Lung (tissue), 12 donors: ENCODE measurements around the gene TP53I11. TPM values are rescaled to one million over a fixed set of nuclear protein-coding genes. Genes with fewer than 3 reads are reported as not detected.

Source experiments
- ATAC-seq: fragments of 200-7000 bp; cut with Tn5 transposase; one replicate; pipeline ENCODE4 v1.9.1; 2020; ENCODE audit warnings: moderate number of reproducible peaks; ENCODE audit not compliant: insufficient read depth, low FRiP score
- DNase-seq, 3 donors: peaks; one replicate each; pipeline ENCODE4 v3.0.0-alpha.2; 2013 to 2017
- H3K27ac ChIP-seq, 2 donors: one replicate each; pipeline ENCODE4 v1.5.1; 2013; ENCODE audit warnings: mild to moderate bottlenecking in 2 of 2, moderate library complexity in 2 of 2, control low read depth in 1 of 2, inconsistent platforms in 1 of 2, low read depth in 1 of 2, low read length in 1 of 2
- H3K27me3 ChIP-seq, 3 donors: one replicate each; pipeline ENCODE4 v1.5.1; 2013; ENCODE audit warnings: low read length in 2 of 3; ENCODE audit not compliant: control insufficient read depth in 3 of 3, insufficient read depth in 3 of 3
- H3K36me3 ChIP-seq, 4 donors: one replicate each; pipeline ENCODE4 v1.5.1; 2013; ENCODE audit warnings: low read length in 4 of 4, mild to moderate bottlenecking in 1 of 4, moderate library complexity in 1 of 4; ENCODE audit not compliant: control insufficient read depth in 4 of 4, insufficient read depth in 4 of 4
- H3K4me1 ChIP-seq, 5 donors: one replicate each; pipeline ENCODE4 v1.5.1; 2013; ENCODE audit warnings: low read length in 5 of 5, mild to moderate bottlenecking in 2 of 5, moderate library complexity in 1 of 5; ENCODE audit not compliant: control insufficient read depth in 5 of 5, insufficient read depth in 5 of 5
- H3K4me3 ChIP-seq: one replicate; pipeline ENCODE4 v1.5.1; 2013; ENCODE audit warnings: mild to moderate bottlenecking, control low read depth, moderate library complexity
- H3K9ac ChIP-seq, 2 donors: one replicate each; pipeline ENCODE4 v1.5.1; 2013; ENCODE audit warnings: low read length in 2 of 2, control low read depth in 1 of 2; ENCODE audit not compliant: insufficient read depth in 1 of 2
- H3K9me3 ChIP-seq, 4 donors: one replicate each; pipeline ENCODE4 v1.5.1; 2013; ENCODE audit warnings: low read length in 3 of 4, mild to moderate bottlenecking in 1 of 4, moderate library complexity in 1 of 4; ENCODE audit not compliant: control insufficient read depth in 4 of 4, insufficient read depth in 3 of 4
- WGBS, 2 donors: extraction: QIAGEN DNeasy Blood & Tissue Kit; methylation state at CpG; one replicate each; pipeline ENCODE4 v1.1.7; 2013; 5-methylcytosine and 5-hydroxymethylcytosine counted together
- polyA plus RNA-seq, 2 donors: library from polyadenylated mRNA; stranded (reverse); fragments of 200-250 nt; gene quantifications; one replicate each; pipeline ENCODE4 v1.2.1, GENCODE V29; 2013
- total RNA-seq, 2 donors: library from RNA; depleted of rRNA in 1 of 2; stranded (reverse); fragments of >200 nt in 1 of 2; gene quantifications; one replicate each; pipeline ENCODE4 v1.2.1, GENCODE V29; 2014 to 2021
- TF ChIP-seq, protein P1 (sequence below): IDR thresholded peaks from 2 replicates; pipeline ENCODE4 v1.5.1; 2012; ENCODE audit warnings: mild to moderate bottlenecking; ENCODE audit errors: control extremely low read depth, extremely low read depth
- donor health status: control.
- donor health status: control.
- donor health status: Bipolar disorder and iron deficiency.
- donor health status: healthy.
- donor health status: DM: yes; HTN: yes; CAD: no.

Gene TP53I11
- total and polyA plus RNA-seq, 4 donors: 51.2 to 134 (median 71.9) TPM

DNA sequence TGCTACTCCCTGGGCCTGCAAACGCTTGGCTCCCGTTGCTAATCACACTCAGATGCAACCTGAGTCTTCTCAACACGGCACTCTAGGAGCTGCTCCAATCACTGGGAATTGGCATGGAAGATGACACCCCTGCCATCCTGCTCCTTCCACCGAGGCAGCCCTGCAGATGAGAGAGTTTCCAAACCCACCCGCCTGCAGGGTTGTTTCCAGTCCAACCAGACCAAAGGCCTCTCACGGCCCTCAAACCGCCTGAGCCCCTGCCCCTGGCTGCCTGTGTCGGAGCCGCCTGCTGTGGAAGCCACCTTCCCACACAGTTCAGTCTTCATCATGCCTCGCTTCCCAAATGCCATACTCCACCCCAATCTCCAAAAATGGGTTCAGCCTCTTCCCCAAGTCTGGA is 36.8 kb upstream of the TP53I11 start:
- Histone ChIP-seq H3K9ac (no peak overlapping the region), H3K4me3 (no peak overlapping the region), H3K27me3 (no peaks in the 10 kb centered on the region), H3K27ac (no peak overlapping the region), H3K9me3 (no peaks in the 10 kb centered on the region), H3K4me1 (peaks cover 0 to 5% (median 0%) of the 10 kb centered on the region in 5 donors), H3K36me3 (no peaks in the 10 kb centered on the region)
- TF ChIP-seq, protein P1, sequence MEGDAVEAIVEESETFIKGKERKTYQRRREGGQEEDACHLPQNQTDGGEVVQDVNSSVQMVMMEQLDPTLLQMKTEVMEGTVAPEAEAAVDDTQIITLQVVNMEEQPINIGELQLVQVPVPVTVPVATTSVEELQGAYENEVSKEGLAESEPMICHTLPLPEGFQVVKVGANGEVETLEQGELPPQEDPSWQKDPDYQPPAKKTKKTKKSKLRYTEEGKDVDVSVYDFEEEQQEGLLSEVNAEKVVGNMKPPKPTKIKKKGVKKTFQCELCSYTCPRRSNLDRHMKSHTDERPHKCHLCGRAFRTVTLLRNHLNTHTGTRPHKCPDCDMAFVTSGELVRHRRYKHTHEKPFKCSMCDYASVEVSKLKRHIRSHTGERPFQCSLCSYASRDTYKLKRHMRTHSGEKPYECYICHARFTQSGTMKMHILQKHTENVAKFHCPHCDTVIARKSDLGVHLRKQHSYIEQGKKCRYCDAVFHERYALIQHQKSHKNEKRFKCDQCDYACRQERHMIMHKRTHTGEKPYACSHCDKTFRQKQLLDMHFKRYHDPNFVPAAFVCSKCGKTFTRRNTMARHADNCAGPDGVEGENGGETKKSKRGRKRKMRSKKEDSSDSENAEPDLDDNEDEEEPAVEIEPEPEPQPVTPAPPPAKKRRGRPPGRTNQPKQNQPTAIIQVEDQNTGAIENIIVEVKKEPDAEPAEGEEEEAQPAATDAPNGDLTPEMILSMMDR: no peak
- no peak for DNase-seq
- ATAC-seq: no peak
- 89 to 90% methylated on average over 10 of the region's 10 CpGs for whole genome bisulfite sequencing, 2 donors

DNA sequence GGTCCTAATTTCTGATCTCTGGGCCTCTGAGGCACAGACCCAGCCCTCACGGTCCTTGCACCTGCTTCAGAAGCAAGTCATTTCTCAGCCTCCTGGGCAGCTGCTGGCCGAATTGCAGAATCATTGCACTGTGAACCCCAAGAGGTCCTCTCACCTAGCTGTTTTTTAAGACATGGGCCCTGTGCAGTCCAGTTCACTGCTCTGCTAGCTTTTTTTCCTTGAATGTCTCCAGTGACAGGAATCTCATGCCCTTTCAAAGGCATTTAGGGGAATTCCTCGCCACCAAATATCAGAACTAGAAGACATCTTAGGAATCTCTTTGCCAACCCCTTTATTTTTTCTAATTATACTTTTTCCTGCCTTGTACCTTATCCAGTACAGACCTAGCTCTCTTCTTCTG is 35.6 kb upstream of the TP53I11 start:
- no peaks in the 10 kb centered on the region for H3K27me3 ChIP-seq
- no peak overlapping the region for H3K9ac ChIP-seq
- H3K4me1 ChIP-seq: no peaks in the 10 kb centered on the region
- TF ChIP-seq, protein P1: no peak
- no peak overlapping the region for H3K27ac ChIP-seq
- WGBS, 2 donors: 90 to 91% methylated on average over 3 of the region's 3 CpGs
- no peaks in the 10 kb centered on the region for H3K9me3 ChIP-seq
- no peaks in the 10 kb centered on the region for H3K36me3 ChIP-seq
- H3K4me3 ChIP-seq: no peak overlapping the region
- ATAC-seq (no peak), DNase-seq (no peak)

DNA sequence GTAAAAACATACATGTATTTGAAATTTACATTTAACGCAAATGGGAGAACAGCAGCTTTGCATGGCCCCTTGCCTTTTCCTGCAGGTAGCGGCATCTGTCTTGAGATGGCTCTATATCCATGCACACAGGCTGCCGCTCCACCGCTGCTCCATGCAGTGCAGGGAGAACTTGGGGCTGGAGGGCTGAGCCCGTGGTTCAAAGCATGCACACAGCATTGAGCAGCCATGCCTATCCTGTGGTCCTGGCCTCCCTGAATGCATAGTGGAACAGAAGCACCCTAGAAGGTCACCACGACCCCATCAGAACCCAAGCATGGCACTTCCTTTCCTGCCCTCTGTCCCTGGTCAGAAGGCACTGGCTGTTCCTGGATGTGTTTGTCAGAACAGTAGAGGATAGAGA is 35.0 kb upstream of the TP53I11 start:
- no peaks in the 10 kb centered on the region for H3K9me3 ChIP-seq
- 93% methylated on average over 6 of the region's 6 CpGs for WGBS, 2 donors
- no peaks in the 10 kb centered on the region for H3K36me3 ChIP-seq
- ATAC-seq (no peak), DNase-seq (no peak)
- H3K27me3 ChIP-seq: no peaks in the 10 kb centered on the region
- TF ChIP-seq, protein P1: no peak
- no peak overlapping the region for H3K4me3 ChIP-seq
- H3K4me1 ChIP-seq: peaks cover 0 to 4% (median 0%) of the 10 kb centered on the region in 5 donors
- no peak overlapping the region for H3K27ac ChIP-seq
- H3K9ac ChIP-seq: no peak overlapping the region

DNA sequence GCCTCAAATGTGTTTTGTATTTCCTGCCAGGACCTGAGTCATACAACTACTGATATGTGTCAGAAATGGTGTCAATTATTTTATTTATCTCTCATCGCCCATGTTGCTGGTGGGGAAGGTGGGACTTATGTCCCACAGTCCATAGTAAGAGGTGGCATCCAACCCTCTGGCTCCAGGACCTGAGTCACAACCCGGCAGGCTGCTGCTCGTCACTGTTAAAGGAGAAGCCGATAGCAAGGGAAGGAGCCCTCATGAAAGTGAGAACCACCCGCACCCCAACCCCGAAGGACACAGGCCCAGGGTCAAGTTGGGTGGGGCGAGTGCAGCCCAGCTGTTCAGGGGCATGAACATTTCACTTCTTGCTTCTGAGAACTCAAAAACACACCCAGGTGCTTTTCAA is 33.1 kb upstream of the TP53I11 start:
- Histone ChIP-seq H3K36me3 (no peaks in the 10 kb centered on the region), H3K4me1 (peaks cover 0 to 23% (median 1%) of the 10 kb centered on the region in 5 donors), H3K9me3 (no peaks in the 10 kb centered on the region), H3K27ac (no peak overlapping the region), H3K4me3 (no peak overlapping the region), H3K27me3 (no peaks in the 10 kb centered on the region), H3K9ac (no peak overlapping the region)
- ATAC-seq: no peak
- 91 to 92% methylated on average over 7 of the region's 7 CpGs for WGBS, 2 donors
- no peak for DNase-seq
- TF ChIP-seq, protein P1: no peak
